WTC11 (cell line): ENCODE results near the gene TAS1R1. TPM values are rescaled to one million over a fixed set of nuclear protein-coding genes. Genes with fewer than 3 reads are reported as not detected.

Source experiments
- ATAC-seq: fragments of 200-7000 bp; cut with Tn5 transposase; 2 replicates; pipeline ENCODE4 v1.10.0; 2021; ENCODE audit warnings: mild to moderate bottlenecking, moderate library complexity
- CTCF ChIA-PET: fragments of 300-600 bp; sonication (Branson Sonifier 250); formaldehyde crosslinking; loops from one replicate; lab custom pipeline; 2021; ENCODE audit warnings: antibody characterized with exemption; lab: Charles Lee
- POLR2A ChIA-PET: fragments of 350-600 bp; sonication (Branson Sonifier 250); formaldehyde crosslinking; loops from one replicate; lab custom pipeline; 2021; ENCODE audit warnings: antibody characterized with exemption; lab: Charles Lee
- DNase-seq: peaks from one replicate; pipeline ENCODE4 v3.0.0; 2021; ENCODE audit warnings: low spot score
- H3K27ac Mint-ChIP-seq: 2 replicates; pipeline ENCODE4 v1.8.0; 2021; ENCODE audit warnings: mixed read lengths
- H3K27me3 Mint-ChIP-seq: 2 replicates; pipeline ENCODE4 v1.8.0; 2021; ENCODE audit warnings: low read depth, mild to moderate bottlenecking, moderate library complexity, mixed read lengths
- H3K36me3 Mint-ChIP-seq: 2 replicates; pipeline ENCODE4 v1.8.0; 2021; ENCODE audit warnings: mixed read lengths
- H3K4me1 Mint-ChIP-seq: 2 replicates; pipeline ENCODE4 v1.8.0; 2022; ENCODE audit warnings: mixed read lengths
- H3K4me3 Mint-ChIP-seq: 2 replicates; pipeline ENCODE4 v1.8.0; 2021; ENCODE audit warnings: mild to moderate bottlenecking, moderate library complexity, mixed read lengths
- H3K9me3 Mint-ChIP-seq: 2 replicates; pipeline ENCODE4 v1.8.0; 2021; ENCODE audit warnings: mixed read lengths
- FOXK1 ChIP-seq: sonication (generic); formaldehyde crosslinking; IDR thresholded peaks from 2 replicates; pipeline ENCODE4 v1.8.0; 2022; ENCODE audit warnings: mild to moderate bottlenecking, moderate library complexity, missing genetic modification reagents
- IRF2 ChIP-seq: sonication (generic); formaldehyde crosslinking; IDR thresholded peaks from 2 replicates; pipeline ENCODE4 v1.8.0; 2022; ENCODE audit warnings: low read depth, missing genetic modification reagents, borderline replicate concordance
- KAT7 ChIP-seq: sonication (generic); formaldehyde crosslinking; IDR thresholded peaks from 2 replicates; pipeline ENCODE4 v1.8.1; 2023; ENCODE audit warnings: missing genetic modification reagents, mild to moderate bottlenecking, borderline replicate concordance
- MYBL2 ChIP-seq: sonication (generic); formaldehyde crosslinking; IDR thresholded peaks from 2 replicates; pipeline ENCODE4 v1.8.1; 2023; ENCODE audit warnings: mild to moderate bottlenecking, moderate library complexity, missing genetic modification reagents
- NFYB ChIP-seq: sonication (generic); formaldehyde crosslinking; conservative IDR thresholded peaks from 2 replicates; pipeline ENCODE4 v1.8.0; 2022; ENCODE audit warnings: low read depth, missing genetic modification reagents
- NR2C2 ChIP-seq: sonication (generic); formaldehyde crosslinking; IDR thresholded peaks from 2 replicates; pipeline ENCODE4 v1.8.0; 2022; ENCODE audit warnings: mild to moderate bottlenecking, missing genetic modification reagents
- NR3C1 ChIP-seq: sonication (generic); formaldehyde crosslinking; conservative IDR thresholded peaks from 2 replicates; pipeline ENCODE4 v1.8.1; 2023; ENCODE audit warnings: low read depth, mild to moderate bottlenecking, missing genetic modification reagents
- TEAD1 ChIP-seq: sonication (generic); formaldehyde crosslinking; IDR thresholded peaks from 2 replicates; pipeline ENCODE4 v1.8.0; 2022; ENCODE audit warnings: mild to moderate bottlenecking, missing genetic modification reagents
- ZNF423 ChIP-seq: fragments of 250-450 bp; sonication (Bioruptor Pico); IDR thresholded peaks from 2 replicates; pipeline ENCODE4 v2.1.2; 2022; ENCODE audit warnings: mild to moderate bottlenecking, moderate library complexity
- total RNA-seq: library from RNA; stranded (reverse); gene quantifications from 3 replicates; pipeline ENCODE4 v1.2.3, GENCODE V29; 2021
- TF ChIP-seq, protein P1 (sequence below): sonication (generic); formaldehyde crosslinking; IDR thresholded peaks from 2 replicates; pipeline ENCODE4 v1.8.0; 2022; ENCODE audit warnings: mild to moderate bottlenecking, missing genetic modification reagents
- TF ChIP-seq, protein P2 (sequence below): sonication (generic); formaldehyde crosslinking; IDR thresholded peaks from 2 replicates; pipeline ENCODE4 v1.8.0; 2022; ENCODE audit warnings: missing genetic modification reagents
- TF ChIP-seq, protein P3 (sequence below): sonication (generic); formaldehyde crosslinking; IDR thresholded peaks from 2 replicates; pipeline ENCODE4 v1.8.1; 2023; ENCODE audit warnings: mild to moderate bottlenecking, missing genetic modification reagents, moderate library complexity
- TF ChIP-seq, protein P4 (sequence below): sonication (generic); formaldehyde crosslinking; IDR thresholded peaks from 2 replicates; pipeline ENCODE4 v1.8.0; 2022; ENCODE audit warnings: mild to moderate bottlenecking, missing genetic modification reagents
- TF ChIP-seq, protein P5 (sequence below): sonication (generic); formaldehyde crosslinking; IDR thresholded peaks from 2 replicates; pipeline ENCODE4 v1.8.1; 2023; ENCODE audit warnings: mild to moderate bottlenecking, moderate library complexity, missing genetic modification reagents
- TF ChIP-seq, protein P6 (sequence below): fragments of 250-450 bp; sonication (Bioruptor Pico); IDR thresholded peaks from 2 replicates; pipeline ENCODE4 v1.9.0; 2021; ENCODE audit warnings: moderate library complexity, mild to moderate bottlenecking, inconsistent platforms, borderline replicate concordance
- TF ChIP-seq, protein P7 (sequence below): sonication (generic); formaldehyde crosslinking; IDR thresholded peaks from 2 replicates; pipeline ENCODE4 v1.8.1; 2022; ENCODE audit warnings: mild to moderate bottlenecking, moderate library complexity, missing genetic modification reagents

Gene TAS1R1
- total RNA-seq, 1 experiment from 2014 or later, result 0.11 TPM

DNA sequence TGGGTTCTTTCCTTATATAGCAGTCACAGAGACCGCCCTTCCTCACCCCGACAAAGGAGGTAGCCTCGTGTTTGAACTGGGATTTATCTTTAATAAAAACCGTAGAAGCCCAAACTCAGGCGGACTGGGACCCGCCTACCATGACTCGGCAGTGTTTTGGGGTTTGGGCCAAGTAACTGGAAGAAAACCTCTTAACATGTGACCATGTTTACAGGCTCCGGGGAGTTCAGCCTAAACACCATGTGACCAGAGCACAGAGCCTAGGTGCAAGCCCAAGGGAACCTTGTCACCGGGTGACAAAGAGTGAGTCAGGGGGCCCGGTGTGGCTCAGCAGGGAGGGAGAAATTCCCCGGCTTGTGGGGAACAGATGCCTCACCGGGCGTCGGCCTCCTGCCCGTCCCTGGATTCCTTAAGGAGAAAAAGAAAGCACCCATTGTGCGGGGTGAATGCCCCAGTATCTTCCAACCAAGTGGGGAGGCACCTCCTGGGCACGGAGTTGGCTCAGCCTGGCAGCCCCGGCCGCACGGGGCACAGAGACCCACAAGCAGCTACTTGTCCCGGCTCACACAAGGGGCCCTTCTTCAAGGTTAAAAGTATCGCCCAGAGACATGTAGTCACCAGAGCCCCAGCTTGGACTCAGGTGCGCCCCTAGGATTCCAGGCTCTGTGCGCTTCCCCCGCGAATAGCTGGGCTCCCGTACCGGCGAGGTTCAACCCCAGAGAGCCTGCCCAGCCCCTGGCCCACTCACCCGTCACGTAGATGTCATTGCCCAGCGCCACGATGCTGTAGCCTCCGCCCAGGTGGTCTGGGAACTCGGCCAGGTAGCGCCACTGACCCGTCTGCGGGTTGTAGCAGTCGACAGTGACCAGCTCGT is 46.2 kb downstream of the TAS1R1 start:
- peaks cover 6% of the 10 kb centered on the region for H3K36me3 Mint-ChIP-seq
- POLR2A ChIA-PET, result interaction anchor here (0.9 to 1.4 kb wide), 5 partner anchors 13 to 33 kb away, joined by 3 to 6 read pairs (median 4); partner anchors contain the start of genes PHF13 and THAP3
- peak overlapping the region; percentile 85; the same call in 1 of the 2 replicates for H3K27ac Mint-ChIP-seq
- TF ChIP-seq, protein P1, sequence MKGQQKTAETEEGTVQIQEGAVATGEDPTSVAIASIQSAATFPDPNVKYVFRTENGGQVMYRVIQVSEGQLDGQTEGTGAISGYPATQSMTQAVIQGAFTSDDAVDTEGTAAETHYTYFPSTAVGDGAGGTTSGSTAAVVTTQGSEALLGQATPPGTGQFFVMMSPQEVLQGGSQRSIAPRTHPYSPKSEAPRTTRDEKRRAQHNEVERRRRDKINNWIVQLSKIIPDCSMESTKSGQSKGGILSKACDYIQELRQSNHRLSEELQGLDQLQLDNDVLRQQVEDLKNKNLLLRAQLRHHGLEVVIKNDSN (CRISPR knock-in tag), result peak; percentile 64; the same call in 1 of the 2 replicates
- TF ChIP-seq, protein P2, sequence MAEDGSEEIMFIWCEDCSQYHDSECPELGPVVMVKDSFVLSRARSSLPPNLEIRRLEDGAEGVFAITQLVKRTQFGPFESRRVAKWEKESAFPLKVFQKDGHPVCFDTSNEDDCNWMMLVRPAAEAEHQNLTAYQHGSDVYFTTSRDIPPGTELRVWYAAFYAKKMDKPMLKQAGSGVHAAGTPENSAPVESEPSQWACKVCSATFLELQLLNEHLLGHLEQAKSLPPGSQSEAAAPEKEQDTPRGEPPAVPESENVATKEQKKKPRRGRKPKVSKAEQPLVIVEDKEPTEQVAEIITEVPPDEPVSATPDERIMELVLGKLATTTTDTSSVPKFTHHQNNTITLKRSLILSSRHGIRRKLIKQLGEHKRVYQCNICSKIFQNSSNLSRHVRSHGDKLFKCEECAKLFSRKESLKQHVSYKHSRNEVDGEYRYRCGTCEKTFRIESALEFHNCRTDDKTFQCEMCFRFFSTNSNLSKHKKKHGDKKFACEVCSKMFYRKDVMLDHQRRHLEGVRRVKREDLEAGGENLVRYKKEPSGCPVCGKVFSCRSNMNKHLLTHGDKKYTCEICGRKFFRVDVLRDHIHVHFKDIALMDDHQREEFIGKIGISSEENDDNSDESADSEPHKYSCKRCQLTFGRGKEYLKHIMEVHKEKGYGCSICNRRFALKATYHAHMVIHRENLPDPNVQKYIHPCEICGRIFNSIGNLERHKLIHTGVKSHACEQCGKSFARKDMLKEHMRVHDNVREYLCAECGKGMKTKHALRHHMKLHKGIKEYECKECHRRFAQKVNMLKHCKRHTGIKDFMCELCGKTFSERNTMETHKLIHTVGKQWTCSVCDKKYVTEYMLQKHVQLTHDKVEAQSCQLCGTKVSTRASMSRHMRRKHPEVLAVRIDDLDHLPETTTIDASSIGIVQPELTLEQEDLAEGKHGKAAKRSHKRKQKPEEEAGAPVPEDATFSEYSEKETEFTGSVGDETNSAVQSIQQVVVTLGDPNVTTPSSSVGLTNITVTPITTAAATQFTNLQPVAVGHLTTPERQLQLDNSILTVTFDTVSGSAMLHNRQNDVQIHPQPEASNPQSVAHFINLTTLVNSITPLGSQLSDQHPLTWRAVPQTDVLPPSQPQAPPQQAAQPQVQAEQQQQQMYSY (CRISPR knock-in tag), result no peak
- TF ChIP-seq ZNF423 (CRISPR knock-in tag) (peak; percentile 71), FOXK1 (CRISPR knock-in tag) (peak; percentile 90)
- TF ChIP-seq, protein P3, sequence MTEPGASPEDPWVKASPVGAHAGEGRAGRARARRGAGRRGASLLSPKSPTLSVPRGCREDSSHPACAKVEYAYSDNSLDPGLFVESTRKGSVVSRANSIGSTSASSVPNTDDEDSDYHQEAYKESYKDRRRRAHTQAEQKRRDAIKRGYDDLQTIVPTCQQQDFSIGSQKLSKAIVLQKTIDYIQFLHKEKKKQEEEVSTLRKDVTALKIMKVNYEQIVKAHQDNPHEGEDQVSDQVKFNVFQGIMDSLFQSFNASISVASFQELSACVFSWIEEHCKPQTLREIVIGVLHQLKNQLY, result 0 out of 2 replicates have a peak, but pooled peaks have one; percentile 68
- ATAC-seq, result peak; percentile 4; the same call in 1 of the 2 replicates
- H3K27me3 Mint-ChIP-seq, result no peaks in the 10 kb centered on the region; the same call in 1 of the 2 replicates
- H3K4me1 Mint-ChIP-seq, result peaks cover 23% of the 10 kb centered on the region
- DNase-seq, result peak; percentile 41
- no peaks in the 10 kb centered on the region for H3K9me3 Mint-ChIP-seq
- peak overlapping the region; percentile 80 for H3K4me3 Mint-ChIP-seq
- CTCF ChIA-PET, result interaction anchor here (0.6 to 1.9 kb wide), 14 partner anchors 9 to 160 kb away, joined by 3 to 8 read pairs (median 4); partner anchors contain the start of genes NOL9, TAS1R1, THAP3 and ZBTB48

DNA sequence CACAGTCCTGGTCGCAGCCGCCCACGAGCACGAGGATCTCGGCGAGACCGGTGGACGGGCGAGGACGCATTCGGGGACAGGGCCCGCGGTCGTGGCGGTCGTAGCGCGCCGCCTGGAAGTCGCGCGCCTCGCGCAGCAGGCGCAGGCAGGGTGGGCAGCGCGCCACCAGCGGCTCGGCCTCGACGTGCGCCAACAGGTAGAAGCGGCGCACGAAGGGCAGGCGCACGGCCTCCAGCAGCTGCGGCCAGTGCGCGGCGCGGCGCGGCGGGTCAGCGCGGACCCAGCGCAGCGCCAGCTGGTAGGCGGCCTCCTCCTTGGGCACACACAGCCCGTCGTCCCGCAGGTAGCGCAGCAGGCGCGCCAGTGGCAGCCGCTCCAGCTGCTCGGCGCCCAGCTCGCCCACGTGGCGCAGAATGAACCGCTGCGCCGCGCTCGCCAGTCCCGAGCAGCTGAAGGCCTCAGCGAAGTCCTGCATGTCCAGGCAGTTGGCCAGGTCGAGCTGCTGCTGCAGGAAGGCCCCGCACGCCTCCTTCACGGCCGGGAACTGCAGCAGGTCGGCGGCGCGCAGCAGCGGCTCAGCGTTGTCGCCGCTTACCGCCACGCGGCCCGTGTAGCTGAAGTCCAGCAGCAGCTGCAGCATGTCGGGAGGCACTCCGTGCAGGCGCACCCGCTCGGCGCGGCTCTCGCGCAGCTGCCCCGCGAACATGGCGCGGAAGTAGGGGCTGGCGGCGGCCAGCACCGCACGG is 47.0 kb downstream of the TAS1R1 start:
- Mint-ChIP-seq H3K36me3 (peaks cover 3% of the 10 kb centered on the region; the same call in 1 of the 2 replicates), H3K9me3 (no peaks in the 10 kb centered on the region), H3K27ac (no peak overlapping the region), H3K4me3 (peak overlapping the region; percentile 80), H3K27me3 (no peaks in the 10 kb centered on the region; the same call in 1 of the 2 replicates), H3K4me1 (peaks cover 23% of the 10 kb centered on the region)
- CTCF ChIA-PET, result interaction anchor here (0.6 to 1.9 kb wide), 14 partner anchors 8 to 468 kb away, joined by 3 to 8 read pairs (median 4); partner anchors contain the start of genes NOL9, PHF13, THAP3 and ZBTB48
- POLR2A ChIA-PET, result interaction anchor here (0.8 to 1.5 kb wide), 7 partner anchors 12 to 44 kb away, joined by 3 to 6 read pairs (median 4); partner anchors contain the start of genes PHF13 and THAP3
- ATAC-seq (peak; percentile 13), DNase-seq (peak; percentile 29)
- TF ChIP-seq NR2C2 (no peak), TEAD1 (CRISPR knock-in tag) (0 out of 2 replicates have a peak, but pooled peaks have one; percentile 12), KAT7 (CRISPR knock-in tag) (no peak), MYBL2 (CRISPR knock-in tag) (0 out of 2 replicates have a peak, but pooled peaks have one; percentile 20), IRF2 (CRISPR knock-in tag) (0 out of 2 replicates have a peak, but pooled peaks have one; percentile 2), NFYB (CRISPR knock-in tag) (no peak), NR3C1 (CRISPR knock-in tag) (no peak)
- TF ChIP-seq, protein P4, sequence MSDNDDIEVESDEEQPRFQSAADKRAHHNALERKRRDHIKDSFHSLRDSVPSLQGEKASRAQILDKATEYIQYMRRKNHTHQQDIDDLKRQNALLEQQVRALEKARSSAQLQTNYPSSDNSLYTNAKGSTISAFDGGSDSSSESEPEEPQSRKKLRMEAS (CRISPR knock-in tag), result peak; percentile 78; the same call in 1 of the 2 replicates
- TF ChIP-seq, protein P5, sequence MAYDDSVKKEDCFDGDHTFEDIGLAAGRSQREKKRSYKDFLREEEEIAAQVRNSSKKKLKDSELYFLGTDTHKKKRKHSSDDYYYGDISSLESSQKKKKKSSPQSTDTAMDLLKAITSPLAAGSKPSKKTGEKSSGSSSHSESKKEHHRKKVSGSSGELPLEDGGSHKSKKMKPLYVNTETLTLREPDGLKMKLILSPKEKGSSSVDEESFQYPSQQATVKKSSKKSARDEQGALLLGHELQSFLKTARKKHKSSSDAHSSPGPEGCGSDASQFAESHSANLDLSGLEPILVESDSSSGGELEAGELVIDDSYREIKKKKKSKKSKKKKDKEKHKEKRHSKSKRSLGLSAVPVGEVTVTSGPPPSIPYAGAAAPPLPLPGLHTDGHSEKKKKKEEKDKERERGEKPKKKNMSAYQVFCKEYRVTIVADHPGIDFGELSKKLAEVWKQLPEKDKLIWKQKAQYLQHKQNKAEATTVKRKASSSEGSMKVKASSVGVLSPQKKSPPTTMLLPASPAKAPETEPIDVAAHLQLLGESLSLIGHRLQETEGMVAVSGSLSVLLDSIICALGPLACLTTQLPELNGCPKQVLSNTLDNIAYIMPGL (CRISPR knock-in tag), result 0 out of 2 replicates have a peak, but pooled peaks have one; percentile 42
- TF ChIP-seq, protein P2 (CRISPR knock-in tag), result no peak
- TF ChIP-seq, protein P6, sequence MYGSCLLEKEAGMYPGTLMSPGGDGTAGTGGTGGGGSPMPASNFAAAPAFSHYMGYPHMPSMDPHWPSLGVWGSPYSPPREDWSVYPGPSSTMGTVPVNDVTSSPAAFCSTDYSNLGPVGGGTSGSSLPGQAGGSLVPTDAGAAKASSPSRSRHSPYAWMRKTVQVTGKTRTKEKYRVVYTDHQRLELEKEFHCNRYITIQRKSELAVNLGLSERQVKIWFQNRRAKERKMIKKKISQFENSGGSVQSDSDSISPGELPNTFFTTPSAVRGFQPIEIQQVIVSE (CRISPR knock-in tag), result no peak
- TF ChIP-seq, protein P7, sequence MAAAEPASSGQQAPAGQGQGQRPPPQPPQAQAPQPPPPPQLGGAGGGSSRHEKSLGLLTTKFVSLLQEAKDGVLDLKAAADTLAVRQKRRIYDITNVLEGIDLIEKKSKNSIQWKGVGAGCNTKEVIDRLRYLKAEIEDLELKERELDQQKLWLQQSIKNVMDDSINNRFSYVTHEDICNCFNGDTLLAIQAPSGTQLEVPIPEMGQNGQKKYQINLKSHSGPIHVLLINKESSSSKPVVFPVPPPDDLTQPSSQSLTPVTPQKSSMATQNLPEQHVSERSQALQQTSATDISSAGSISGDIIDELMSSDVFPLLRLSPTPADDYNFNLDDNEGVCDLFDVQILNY, result no peak
